Heart right ventricle (tissue), 16 donors: Measurements from ENCODE around the gene CTDP1. TPM values are rescaled to one million over a fixed set of nuclear protein-coding genes. Genes with fewer than 3 reads are reported as not detected.

Experiments used
- ATAC-seq, 8 donors: fragments of 200-7000 bp; cut with Tn5 transposase; one replicate each; pipeline ENCODE4 v1.9.1; 2020; ENCODE audit warnings: mild to moderate bottlenecking in 8 of 8, moderate library complexity in 8 of 8, moderate number of reproducible peaks in 1 of 8
- DNase-seq, 2 donors: peaks; one replicate each; pipeline ENCODE4 v3.0.0-alpha.2; 2020
- H3K27ac ChIP-seq, 10 donors: fragments of 200-600 bp; sonication (generic) in 2 of 10; one replicate each; pipeline versions ENCODE4 v1.5.0 to v1.8.0; 2020 to 2022; ENCODE audit warnings: mild to moderate bottlenecking in 3 of 10
- H3K27me3 ChIP-seq, 7 donors: fragments of 200-600 bp; one replicate each; pipeline ENCODE4 v1.8.0; 2021 to 2022; ENCODE audit warnings: mild to moderate bottlenecking in 2 of 7
- H3K36me3 ChIP-seq, 9 donors: fragments of 200-600 bp; sonication (generic) in 1 of 9; one replicate each; pipeline versions ENCODE4 v1.5.0 to v1.8.0; 2020 to 2022; ENCODE audit warnings: mild to moderate bottlenecking in 2 of 9
- H3K4me1 ChIP-seq, 9 donors: fragments of 200-600 bp; sonication (generic) in 1 of 9; one replicate each; pipeline versions ENCODE4 v1.5.0 to v1.8.0; 2020 to 2022; ENCODE audit warnings: mild to moderate bottlenecking in 4 of 9
- H3K4me3 ChIP-seq, 10 donors: fragments of 200-600 bp; sonication (generic) in 2 of 10; one replicate each; pipeline versions ENCODE4 v1.5.0 to v1.8.0; 2020 to 2022; ENCODE audit warnings: mild to moderate bottlenecking in 7 of 10, moderate library complexity in 2 of 10
- H3K9me3 ChIP-seq, 11 donors: fragments of 200-600 bp in 10 of 11; sonication (generic) in 2 of 11; one replicate each; pipeline versions ENCODE4 v1.5.0 to v1.8.0; 2013 to 2022; ENCODE audit warnings: mild to moderate bottlenecking in 2 of 11, control low read depth in 1 of 11, moderate library complexity in 1 of 11
- WGBS, 2 donors: extraction: QIAGEN DNeasy Blood & Tissue Kit; methylation state at CpG; one replicate each; pipeline ENCODE4 v1.1.7; 2013; ENCODE audit warnings: inconsistent platforms in 1 of 2; 5-methylcytosine and 5-hydroxymethylcytosine counted together
- intact Hi-C, 10 donors: fragments of 100-400 bp; cut with DNase I; formaldehyde crosslinking; loops; one replicate each; pipeline versions ENCODE4 v1.11.1 to v1.14.2; 2022
- polyA plus RNA-seq, 2 donors: library from polyadenylated mRNA; stranded (reverse); fragments of 200-250 nt; gene quantifications; one replicate each; pipeline ENCODE4 v1.2.3, GENCODE V29; 2013
- total RNA-seq, 10 donors: library from RNA; stranded (reverse); fragmentation: NEBNext Ultra II Directional in 3 of 10; extraction: Animal tissue kit (Norgen Biotek cat#: 25700) in 3 of 10; gene quantifications; one replicate each; pipeline versions ENCODE4 v1.2.1 to v1.2.4, GENCODE V29; 2021 to 2023
- TF ChIP-seq, protein P1 (sequence below), 9 donors: fragments of 200-600 bp; sonication (generic) in 2 of 9; IDR thresholded peaks; one replicate each; pipeline versions ENCODE4 v1.5.0 to v1.8.0; 2021 to 2022; ENCODE audit warnings: antibody characterized with exemption in 9 of 9, mild to moderate bottlenecking in 5 of 9, moderate library complexity in 1 of 9
- donor health status: Arrhythmogenic right ventricular cardiomyopathy.
- donor health status: ischemic (EF 13 %, LVEDD 7.1; RV severe dilation, severe dysfunction).
- donor health status: healthy with polysubstance abuse.
- donor health status: DM: no; HTN: yes; CAD: no.
- donor health status: DM: no; HTN: no; CAD: no.
- donor health status: ischemic (EF 25% LVEDD 6.9; RV normal size, moderate dysfunction).
- donor health status: ischemic (EF 25% LVEDD 5.7; RV mildly dilated, moderate dysfunction).
- donor health status: healthy.
- donor health status: DM: yes; HTN: yes; CAD: no.
- donor health status: Ischemic cardiomyopathy.
- donor health status: ischemic (EF 35%, LVEDD 5.7; RV mildly dilated, moderate dysfunction).
- donor health status: nonischemic (EF 11% LVEDD 7.7; RV severe dilation, severe dysfunction).
- donor health status: DM: yes; HTN: yes; CAD: no.
- donor health status: PGD.
- donor health status: ischemic (EF 29% LVEDD 5.4; RV normal size, mild dysfunction).
- donor health status: nonischemic (EF 23%, LVEDD 6.1; RV moderate dilation, normal function).

Gene CTDP1
- total and polyA plus RNA-seq, 12 donors: 6.8 to 12.5 (median 9.3) TPM

DNA sequence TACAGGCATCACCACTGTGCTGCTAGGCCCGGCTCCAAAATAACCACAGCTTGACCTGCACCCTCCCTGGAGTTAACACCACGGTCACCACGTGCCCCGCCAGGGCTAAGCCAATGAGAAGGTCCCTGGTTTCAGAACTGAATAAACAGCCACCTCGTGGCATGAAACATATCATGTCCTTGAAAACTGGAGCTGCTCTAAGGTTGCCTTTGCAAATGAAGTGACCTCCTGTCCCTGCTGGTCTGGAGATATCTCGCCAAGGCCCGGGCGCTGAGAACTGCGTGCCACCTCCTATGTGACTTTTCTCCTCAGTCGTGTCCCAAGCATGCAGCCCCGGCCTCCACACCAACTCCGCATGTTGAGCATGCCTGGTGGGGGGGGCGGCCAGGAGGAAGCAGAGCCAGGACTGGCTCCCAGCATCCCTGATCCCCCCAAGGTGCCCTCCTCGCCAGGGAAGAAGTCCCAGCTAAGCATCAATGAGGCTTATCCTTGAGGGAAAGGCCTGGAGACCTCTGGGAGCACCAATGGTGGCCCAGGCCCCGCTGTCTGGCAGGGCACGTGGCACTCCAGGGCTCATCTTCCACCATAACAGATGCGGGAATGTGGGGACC is 101.8 kb downstream of the CTDP1 start:
- Histone ChIP-seq H3K27ac (no peak overlapping the region), H3K36me3 (no peaks in the 10 kb centered on the region), H3K4me1 (peaks cover 0 to 2% (median 0%) of the 10 kb centered on the region in 9 donors), H3K4me3 (no peak overlapping the region), H3K9me3 (no peaks in the 10 kb centered on the region), H3K27me3 (peaks cover 0 to 62% (median 40%) of the 10 kb centered on the region in 7 donors)
- no peak for ATAC-seq
- WGBS, 2 donors: 84 to 86% methylated on average over 17 of the region's 17 CpGs
- no peak for DNase-seq
- intact Hi-C loops: no loop called here
- TF ChIP-seq, protein P1, sequence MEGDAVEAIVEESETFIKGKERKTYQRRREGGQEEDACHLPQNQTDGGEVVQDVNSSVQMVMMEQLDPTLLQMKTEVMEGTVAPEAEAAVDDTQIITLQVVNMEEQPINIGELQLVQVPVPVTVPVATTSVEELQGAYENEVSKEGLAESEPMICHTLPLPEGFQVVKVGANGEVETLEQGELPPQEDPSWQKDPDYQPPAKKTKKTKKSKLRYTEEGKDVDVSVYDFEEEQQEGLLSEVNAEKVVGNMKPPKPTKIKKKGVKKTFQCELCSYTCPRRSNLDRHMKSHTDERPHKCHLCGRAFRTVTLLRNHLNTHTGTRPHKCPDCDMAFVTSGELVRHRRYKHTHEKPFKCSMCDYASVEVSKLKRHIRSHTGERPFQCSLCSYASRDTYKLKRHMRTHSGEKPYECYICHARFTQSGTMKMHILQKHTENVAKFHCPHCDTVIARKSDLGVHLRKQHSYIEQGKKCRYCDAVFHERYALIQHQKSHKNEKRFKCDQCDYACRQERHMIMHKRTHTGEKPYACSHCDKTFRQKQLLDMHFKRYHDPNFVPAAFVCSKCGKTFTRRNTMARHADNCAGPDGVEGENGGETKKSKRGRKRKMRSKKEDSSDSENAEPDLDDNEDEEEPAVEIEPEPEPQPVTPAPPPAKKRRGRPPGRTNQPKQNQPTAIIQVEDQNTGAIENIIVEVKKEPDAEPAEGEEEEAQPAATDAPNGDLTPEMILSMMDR (IDR thresholded peaks at IDR 0.05): no peak

DNA sequence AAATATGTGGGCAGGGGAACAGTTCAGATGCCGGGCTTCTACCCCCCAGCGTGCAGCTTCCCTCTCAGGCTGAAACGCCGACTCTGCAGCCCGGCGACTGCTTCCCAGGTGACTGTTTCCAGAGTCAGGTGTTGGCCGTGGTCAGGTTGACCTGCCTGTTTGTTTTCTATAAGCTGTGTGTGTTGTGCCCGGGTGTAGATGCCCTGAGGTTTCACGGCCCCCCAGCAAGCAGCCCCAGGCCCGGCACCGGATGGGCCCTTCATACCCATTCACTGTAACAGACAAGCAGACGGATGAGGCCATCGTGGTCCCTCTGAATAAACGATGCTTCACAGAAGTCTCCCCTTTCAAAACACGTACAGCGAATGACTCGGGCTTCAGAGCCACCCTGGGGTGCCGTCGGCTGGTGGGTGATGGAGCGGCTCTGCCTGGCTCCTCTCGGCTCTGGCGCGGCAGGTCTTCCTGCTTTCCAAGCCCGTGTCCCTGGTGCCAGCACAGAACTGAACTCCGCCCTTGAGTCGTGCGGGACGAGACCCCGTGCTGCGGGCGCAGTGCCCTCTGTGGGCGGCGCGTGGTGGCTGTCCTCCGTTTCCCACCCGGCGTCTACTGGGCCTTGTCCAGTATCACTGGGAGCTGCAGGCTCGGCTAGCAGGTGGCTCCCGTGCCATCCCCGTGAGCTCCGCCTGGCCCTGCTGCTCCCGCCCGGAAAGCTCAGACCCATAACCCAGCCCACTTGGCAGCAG is 103.1 kb downstream of the CTDP1 start:
- H3K27ac ChIP-seq: no peak overlapping the region
- intact Hi-C loops: no loop called here
- TF ChIP-seq, protein P1 (IDR thresholded peaks at IDR 0.05): no peak
- no peaks in the 10 kb centered on the region for H3K36me3 ChIP-seq
- 85 to 88% methylated on average over 43 of the region's 43 CpGs for WGBS, 2 donors
- peaks cover 0 to 12% (median 0%) of the 10 kb centered on the region in 9 donors for H3K4me1 ChIP-seq
- peaks cover 8 to 67% (median 51%) of the 10 kb centered on the region in 7 donors for H3K27me3 ChIP-seq
- no peak overlapping the region for H3K4me3 ChIP-seq
- DNase-seq: no peak
- H3K9me3 ChIP-seq: no peaks in the 10 kb centered on the region
- no peak for ATAC-seq

DNA sequence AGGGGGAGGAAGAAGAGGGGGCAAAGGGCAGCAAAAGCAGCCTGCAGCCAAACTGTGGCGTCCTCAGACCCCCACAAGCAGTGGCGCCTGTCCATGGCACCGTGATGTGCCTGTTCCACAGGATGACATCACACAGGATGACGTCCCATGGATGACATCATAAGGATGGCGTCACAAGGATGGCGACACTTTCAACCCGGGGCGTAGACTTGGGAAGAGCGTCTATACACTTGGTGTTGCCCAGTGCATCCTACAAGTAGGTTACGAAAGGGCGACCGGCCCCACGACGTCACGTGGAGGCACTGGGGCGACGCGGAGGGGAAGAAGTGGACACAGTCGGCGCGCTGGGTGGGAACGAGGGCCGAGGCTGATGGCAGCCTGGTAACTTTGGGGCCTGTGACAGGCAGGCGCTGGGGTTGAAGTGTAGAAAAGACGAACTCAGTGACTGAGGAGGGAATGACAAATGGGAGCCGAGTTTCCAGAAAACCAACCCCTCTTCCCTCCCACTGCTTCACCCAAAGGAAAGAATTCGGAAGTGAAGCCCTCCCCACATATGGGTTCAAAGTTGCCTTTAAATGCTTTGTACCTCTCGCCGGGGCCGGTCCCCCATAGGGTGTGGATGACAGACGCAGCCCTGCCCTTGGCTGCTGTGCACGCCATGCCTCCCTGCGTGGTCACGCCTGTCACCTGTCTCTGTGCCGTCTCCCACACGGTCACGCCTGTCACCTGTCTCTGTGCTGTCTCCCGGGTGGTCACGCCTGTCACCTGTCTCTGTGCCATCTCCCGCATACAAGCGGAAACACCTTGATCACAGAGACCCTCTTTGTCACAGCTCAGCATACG is 104.7 kb downstream of the CTDP1 start:
- no peak overlapping the region for H3K27ac ChIP-seq
- 82 to 84% methylated on average over 42 of the region's 42 CpGs for WGBS, 2 donors
- TF ChIP-seq, protein P1 (IDR thresholded peaks at IDR 0.05): no peak
- intact Hi-C loops: no loop called here
- H3K36me3 ChIP-seq: no peaks in the 10 kb centered on the region
- peaks cover 0 to 18% (median 4%) of the 10 kb centered on the region in 9 donors for H3K4me1 ChIP-seq
- DNase-seq (no peak), ATAC-seq (no peak)
- peaks cover 23 to 72% (median 59%) of the 10 kb centered on the region in 7 donors for H3K27me3 ChIP-seq
- no peak overlapping the region for H3K4me3 ChIP-seq
- H3K9me3 ChIP-seq: no peaks in the 10 kb centered on the region
